DND-41 (cell line): ENCODE measurements around the gene KCND3.

Source experiments
- ATAC-seq: fragments of 200-7000 bp; cut with Tn5 transposase; 3 replicates; pipeline ENCODE4 v1.9.1; 2021; ENCODE audit warnings: low read depth; ENCODE audit not compliant: insufficient read depth
- DNase-seq: peaks from one replicate; pipeline ENCODE4 v3.0.0-alpha.2; 2020
- H2AFZ ChIP-seq: 2 replicates; pipeline ENCODE4 v1.6.0; 2012; ENCODE audit warnings: low read depth, low read length
- H3K27ac ChIP-seq: 2 replicates; pipeline ENCODE4 v1.5.1; 2012; ENCODE audit warnings: low read length, inconsistent platforms
- H3K27me3 ChIP-seq: fragments of 200-600 bp; sonication (generic); 2 replicates; pipeline ENCODE4 v1.6.0; 2012; ENCODE audit warnings: low read length, mild to moderate bottlenecking, inconsistent platforms; ENCODE audit not compliant: insufficient read depth, poor library complexity
- H3K36me3 ChIP-seq: 2 replicates; pipeline ENCODE4 v1.5.1; 2012; ENCODE audit warnings: low read length, inconsistent platforms; ENCODE audit not compliant: insufficient read depth
- H3K4me1 ChIP-seq: 2 replicates; pipeline ENCODE4 v1.5.1; 2012; ENCODE audit warnings: mild to moderate bottlenecking, low read length; ENCODE audit not compliant: insufficient read depth
- H3K4me2 ChIP-seq: 2 replicates; pipeline ENCODE4 v1.6.0; 2012; ENCODE audit warnings: mild to moderate bottlenecking, moderate library complexity, low read length, inconsistent platforms; ENCODE audit not compliant: insufficient read depth
- H3K4me3 ChIP-seq, 2 experiments: fragments of 200-600 bp in 1 of 2; shearing (Covaris generic) in 1 of 2; 2 replicates each; pipeline ENCODE4 v1.5.1; 2012 to 2016; ENCODE audit warnings: inconsistent platforms in 2 of 2, low read length in 2 of 2, mild to moderate bottlenecking in 2 of 2, low read depth in 1 of 2, moderate library complexity in 1 of 2
- H3K79me2 ChIP-seq: 2 replicates; pipeline ENCODE4 v1.6.0; 2012; ENCODE audit warnings: low read length, inconsistent platforms; ENCODE audit not compliant: insufficient read depth
- H3K9ac ChIP-seq: 2 replicates; pipeline ENCODE4 v1.6.0; 2012; ENCODE audit warnings: low read depth, mild to moderate bottlenecking, inconsistent platforms, low read length, moderate library complexity
- H3K9me3 ChIP-seq: 2 replicates; pipeline ENCODE4 v1.5.1; 2012; ENCODE audit warnings: low read length, moderate library complexity, mild to moderate bottlenecking, inconsistent platforms; ENCODE audit not compliant: insufficient read depth, severe bottlenecking
- H4K20me1 ChIP-seq: 2 replicates; pipeline ENCODE4 v1.6.0; 2012; ENCODE audit warnings: low read length; ENCODE audit not compliant: insufficient read depth
- EZH2 ChIP-seq: IDR thresholded peaks from 3 replicates; pipeline ENCODE4 v1.6.1; 2012; ENCODE audit warnings: borderline replicate concordance, low read depth, mild to moderate bottlenecking, moderate library complexity, low read length, inconsistent platforms; ENCODE audit not compliant: severe bottlenecking
- TF ChIP-seq, protein P1 (sequence below): IDR thresholded peaks from 2 replicates; pipeline ENCODE4 v1.5.1; 2012; ENCODE audit warnings: borderline replicate concordance, low read length, moderate library complexity, mild to moderate bottlenecking; ENCODE audit not compliant: poor library complexity, severe bottlenecking; ENCODE audit errors: extremely low read depth

The KCND3 gene

DNA sequence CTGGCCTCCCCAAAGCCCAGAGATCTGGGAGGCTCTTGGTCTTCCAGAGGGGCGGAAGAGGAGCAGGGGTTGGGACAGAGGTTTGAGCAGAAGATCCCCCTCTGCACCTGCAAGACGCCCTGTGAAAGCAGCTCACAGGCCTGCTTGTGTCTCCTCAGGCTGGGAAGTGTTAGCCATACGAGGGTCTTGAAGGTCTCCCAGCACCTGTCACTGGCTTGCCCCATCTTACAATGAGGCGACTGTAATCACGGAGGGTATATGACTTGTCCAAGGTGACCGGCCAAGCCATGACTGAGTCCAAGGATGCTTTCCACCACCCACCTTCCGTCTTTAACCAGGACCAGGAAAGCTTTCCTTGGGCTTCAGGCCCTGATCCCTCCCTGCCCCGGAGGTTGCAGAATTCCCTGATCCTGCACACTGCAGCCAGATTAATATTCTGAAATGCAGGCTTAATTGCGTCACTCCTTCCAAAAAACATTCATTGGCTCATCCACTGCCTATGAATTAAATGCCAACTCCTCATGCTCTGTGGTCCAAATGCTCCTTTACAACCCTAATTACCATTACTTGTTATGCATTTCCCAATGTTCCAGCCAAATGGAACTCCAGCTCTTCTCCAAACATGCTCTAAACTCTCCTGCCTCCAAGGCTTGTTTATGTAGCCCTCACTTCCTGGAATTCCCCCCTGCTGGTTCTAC lies 169.8 kb downstream of the KCND3 start:
- DNase-seq: no peak
- no peaks in the 10 kb centered on the region for H3K36me3 ChIP-seq
- H3K4me1 ChIP-seq: no peaks in the 10 kb centered on the region
- H3K9ac ChIP-seq: no peak overlapping the region
- TF ChIP-seq, protein P1, sequence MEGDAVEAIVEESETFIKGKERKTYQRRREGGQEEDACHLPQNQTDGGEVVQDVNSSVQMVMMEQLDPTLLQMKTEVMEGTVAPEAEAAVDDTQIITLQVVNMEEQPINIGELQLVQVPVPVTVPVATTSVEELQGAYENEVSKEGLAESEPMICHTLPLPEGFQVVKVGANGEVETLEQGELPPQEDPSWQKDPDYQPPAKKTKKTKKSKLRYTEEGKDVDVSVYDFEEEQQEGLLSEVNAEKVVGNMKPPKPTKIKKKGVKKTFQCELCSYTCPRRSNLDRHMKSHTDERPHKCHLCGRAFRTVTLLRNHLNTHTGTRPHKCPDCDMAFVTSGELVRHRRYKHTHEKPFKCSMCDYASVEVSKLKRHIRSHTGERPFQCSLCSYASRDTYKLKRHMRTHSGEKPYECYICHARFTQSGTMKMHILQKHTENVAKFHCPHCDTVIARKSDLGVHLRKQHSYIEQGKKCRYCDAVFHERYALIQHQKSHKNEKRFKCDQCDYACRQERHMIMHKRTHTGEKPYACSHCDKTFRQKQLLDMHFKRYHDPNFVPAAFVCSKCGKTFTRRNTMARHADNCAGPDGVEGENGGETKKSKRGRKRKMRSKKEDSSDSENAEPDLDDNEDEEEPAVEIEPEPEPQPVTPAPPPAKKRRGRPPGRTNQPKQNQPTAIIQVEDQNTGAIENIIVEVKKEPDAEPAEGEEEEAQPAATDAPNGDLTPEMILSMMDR: no peak
- no peak for TF ChIP-seq EZH2
- H2AFZ ChIP-seq: no peak overlapping the region
- H3K9me3 ChIP-seq: no peaks in the 10 kb centered on the region
- H3K27ac ChIP-seq: no peak overlapping the region
- H3K4me2 ChIP-seq: no peak overlapping the region
- no peak overlapping the region for H3K4me3 ChIP-seq
- no peaks in the 10 kb centered on the region for H3K79me2 ChIP-seq
- no peaks in the 10 kb centered on the region for H4K20me1 ChIP-seq
- no peak for ATAC-seq
- peaks cover 10% of the 10 kb centered on the region for H3K27me3 ChIP-seq

DNA sequence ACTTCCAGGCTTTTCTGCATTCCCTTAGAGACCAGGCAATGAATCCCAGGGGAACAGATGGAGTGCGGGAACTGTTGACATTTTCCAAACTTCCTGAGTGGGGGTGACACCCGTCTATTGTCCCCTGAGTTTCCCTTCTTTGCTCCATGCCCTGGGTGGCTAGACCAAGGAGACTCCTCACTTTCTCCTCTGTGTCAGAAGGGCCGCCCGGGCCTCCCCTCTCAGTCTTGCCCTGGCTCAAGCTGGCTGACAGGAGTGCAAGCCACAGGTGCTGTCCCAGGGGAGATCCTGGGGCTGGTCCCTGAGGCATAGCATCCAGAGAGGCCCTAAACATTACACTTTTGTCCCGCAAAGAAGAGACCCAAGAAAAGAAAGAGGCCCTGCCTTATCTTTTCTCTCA lies 170.9 kb downstream of the KCND3 start:
- no peak for DNase-seq
- ATAC-seq: no peak
- TF ChIP-seq EZH2: no peak
- no peaks in the 10 kb centered on the region for H3K36me3 ChIP-seq
- H3K4me1 ChIP-seq: no peaks in the 10 kb centered on the region
- H3K9me3 ChIP-seq: no peaks in the 10 kb centered on the region
- no peak overlapping the region for H3K27ac ChIP-seq
- H2AFZ ChIP-seq: no peak overlapping the region
- no peak overlapping the region for H3K9ac ChIP-seq
- no peak overlapping the region for H3K4me2 ChIP-seq
- H3K4me3 ChIP-seq: no peak overlapping the region
- H3K27me3 ChIP-seq: peaks cover 10% of the 10 kb centered on the region
- no peaks in the 10 kb centered on the region for H3K79me2 ChIP-seq
- H4K20me1 ChIP-seq: no peaks in the 10 kb centered on the region

DNA sequence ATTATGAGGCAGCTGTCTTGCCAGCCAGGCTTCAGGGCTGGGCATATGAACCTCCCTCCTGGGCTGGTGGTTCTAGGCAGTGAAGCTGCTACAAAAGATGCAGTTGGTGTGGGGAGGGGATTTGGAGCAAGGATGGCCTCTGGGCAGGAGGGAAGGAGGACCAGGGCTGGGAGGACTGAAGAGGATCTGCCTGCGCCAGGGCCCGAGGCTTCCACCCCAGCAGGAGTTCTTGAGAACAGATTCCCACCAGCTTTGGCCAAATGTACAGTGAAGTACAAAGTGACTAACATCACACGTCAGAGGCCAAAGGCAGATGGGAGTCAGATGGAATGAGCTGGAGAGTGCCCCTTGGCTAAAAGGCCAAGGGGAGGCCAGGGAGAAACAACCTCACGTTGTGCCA lies 171.4 kb downstream of the KCND3 start:
- Histone ChIP-seq H3K4me1 (no peaks in the 10 kb centered on the region), H3K27ac (no peak overlapping the region), H3K9me3 (no peaks in the 10 kb centered on the region), H4K20me1 (no peaks in the 10 kb centered on the region), H2AFZ (no peak overlapping the region), H3K4me3 (no peak overlapping the region), H3K27me3 (peaks cover 10% of the 10 kb centered on the region), H3K79me2 (no peaks in the 10 kb centered on the region), H3K9ac (no peak overlapping the region), H3K4me2 (no peak overlapping the region), H3K36me3 (no peaks in the 10 kb centered on the region)
- TF ChIP-seq, protein P1: no peak
- TF ChIP-seq EZH2: no peak
- DNase-seq (no peak), ATAC-seq (no peak)

DNA sequence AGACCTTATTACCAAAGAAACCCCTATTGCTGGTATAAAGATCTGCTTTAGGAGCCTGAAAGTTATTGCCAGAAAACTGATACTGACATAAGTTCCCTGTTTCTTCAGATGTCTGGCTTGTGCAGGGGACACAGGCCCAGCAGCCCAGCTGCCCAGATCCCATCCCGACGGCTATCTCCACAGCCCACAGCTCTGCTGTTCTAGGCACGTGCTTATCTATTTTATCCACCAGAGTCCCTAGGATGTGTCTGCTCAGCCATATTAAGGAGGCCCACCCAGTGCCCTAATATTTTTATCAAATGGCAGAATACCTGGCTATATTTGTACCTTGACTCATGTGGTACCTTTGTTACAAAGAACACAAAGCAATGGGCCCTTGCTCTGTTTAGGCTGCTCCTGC lies 174.8 kb downstream of the KCND3 start:
- no peaks in the 10 kb centered on the region for H3K36me3 ChIP-seq
- no peak overlapping the region for H3K9ac ChIP-seq
- H4K20me1 ChIP-seq: no peaks in the 10 kb centered on the region
- no peaks in the 10 kb centered on the region for H3K4me1 ChIP-seq
- no peak for TF ChIP-seq EZH2
- TF ChIP-seq, protein P1: no peak
- no peak overlapping the region for H2AFZ ChIP-seq
- no peak for DNase-seq
- peaks cover 18% of the 10 kb centered on the region for H3K27me3 ChIP-seq
- no peak overlapping the region for H3K4me2 ChIP-seq
- H3K27ac ChIP-seq: no peak overlapping the region
- no peak for ATAC-seq
- no peaks in the 10 kb centered on the region for H3K9me3 ChIP-seq
- no peak overlapping the region for H3K4me3 ChIP-seq
- H3K79me2 ChIP-seq: no peaks in the 10 kb centered on the region
